Natural killer cell (primary cell): Measurements from ENCODE around the gene ZNF597. TPM values are rescaled to one million over a fixed set of nuclear protein-coding genes. Genes with fewer than 3 reads are reported as not detected.

Source experiments
- ATAC-seq, 3 donors: fragments of 150-1000 bp in 2 of 3; fragments of 200-7000 bp in 1 of 3; cut with Tn5 transposase; 1 replicate in 1 of 3; 2 replicates in 2 of 3; pipeline ENCODE4 v1.10.0; 2021; ENCODE audit warnings: mild to moderate bottlenecking in 2 of 3, moderate library complexity in 2 of 3
- DNase-seq, 2 donors: peaks; one replicate each; pipeline versions ENCODE4 v3.0.0 to v3.0.0-alpha.2; 2013 to 2021; ENCODE audit warnings: mixed read lengths in 1 of 2
- H3K27ac ChIP-seq: one replicate; pipeline ENCODE4 v1.5.1; 2013; ENCODE audit warnings: mild to moderate bottlenecking, low read length
- H3K27me3 ChIP-seq: one replicate; pipeline ENCODE4 v1.6.1; 2013; ENCODE audit warnings: low read length; ENCODE audit not compliant: control insufficient read depth, insufficient read depth
- H3K36me3 ChIP-seq: one replicate; pipeline ENCODE4 v1.6.1; 2013; ENCODE audit warnings: low read length; ENCODE audit not compliant: control insufficient read depth, insufficient read depth
- H3K4me1 ChIP-seq: one replicate; pipeline ENCODE4 v1.6.1; 2013; ENCODE audit warnings: low read length; ENCODE audit not compliant: control insufficient read depth, insufficient read depth
- H3K4me3 ChIP-seq: one replicate; pipeline ENCODE4 v1.5.1; 2013; ENCODE audit warnings: low read length
- H3K9me3 ChIP-seq: one replicate; pipeline ENCODE4 v1.6.1; 2013; ENCODE audit warnings: low read length; ENCODE audit not compliant: control insufficient read depth, insufficient read depth
- H3K27ac Mint-ChIP-seq, 2 donors: one replicate each; pipeline ENCODE4 v1.8.0; 2022; ENCODE audit warnings: mild to moderate bottlenecking in 2 of 2, mixed read lengths in 2 of 2, moderate library complexity in 1 of 2
- H3K27me3 Mint-ChIP-seq, 2 donors: one replicate each; pipeline ENCODE4 v1.8.0; 2022; ENCODE audit warnings: low read depth in 2 of 2, mixed read lengths in 2 of 2
- H3K36me3 Mint-ChIP-seq: one replicate; pipeline ENCODE4 v1.8.0; 2022; ENCODE audit warnings: mixed read lengths
- H3K4me1 Mint-ChIP-seq, 2 donors: one replicate each; pipeline ENCODE4 v1.8.0; 2022; ENCODE audit warnings: mixed read lengths in 2 of 2
- H3K4me3 Mint-ChIP-seq: one replicate; pipeline ENCODE4 v1.8.0; 2022; ENCODE audit warnings: mild to moderate bottlenecking, moderate library complexity, mixed read lengths
- H3K9me3 Mint-ChIP-seq, 2 donors: one replicate each; pipeline ENCODE4 v1.8.0; 2022; ENCODE audit warnings: mixed read lengths in 2 of 2
- WGBS: methylation state at CpG from one replicate; pipeline ENCODE4 v1.1.7; 2013; ENCODE audit warnings: missing lambda C conversion rate; ENCODE audit not compliant: insufficient coverage; 5-methylcytosine and 5-hydroxymethylcytosine counted together
- intact Hi-C: fragments of 100-400 bp; cut with micrococcal nuclease; formaldehyde crosslinking; loops from one replicate; pipeline ENCODE4 v1.14.2; 2022
- total RNA-seq, 4 donors: library from RNA; stranded (reverse); fragments of 120-200 nt in 1 of 4; gene quantifications; one replicate each; pipeline versions ENCODE4 v1.2.3 to v1.2.4, GENCODE V29; 2013 to 2022
- TF ChIP-seq, protein P1 (sequence below): fragments of 200-600 bp; IDR thresholded peaks from one replicate; pipeline ENCODE4 v1.8.0; 2022; ENCODE audit warnings: antibody characterized with exemption

ZNF597 gene
- total RNA-seq, 3 donors from 2014 or later (not counting 1 experiment from before 2014, with no cell fraction given): 1.8 to 3.5 (median 2.8) TPM

DNA sequence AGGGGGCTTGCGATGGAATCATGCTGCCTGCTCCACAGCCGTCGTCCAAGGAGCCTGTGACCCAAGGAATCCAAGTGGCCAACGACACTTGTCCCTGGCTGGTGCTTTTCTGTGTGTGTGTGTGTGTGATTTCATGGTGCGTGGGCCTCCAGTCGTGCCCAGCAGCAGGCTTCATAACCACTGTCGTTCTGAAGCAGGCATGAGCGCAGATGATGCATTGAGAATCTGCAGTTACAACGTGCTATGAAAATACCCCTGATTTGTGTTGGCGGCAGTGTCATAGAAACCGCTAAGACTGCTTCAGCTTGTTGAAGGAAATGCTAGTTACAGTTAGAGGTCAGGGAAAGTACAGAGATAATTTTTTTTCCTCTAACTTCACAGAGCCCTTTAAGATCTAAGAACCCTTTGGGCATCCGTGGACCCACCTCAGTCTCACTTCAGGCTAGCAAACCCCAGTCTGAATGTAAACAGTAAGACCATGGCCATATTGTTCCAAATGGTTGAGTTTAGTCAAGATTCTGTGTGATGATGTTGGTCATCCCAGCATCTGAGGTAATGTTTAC lies 36.4 kb upstream of the ZNF597 start:
- no peaks in the 10 kb centered on the region for H3K9me3 ChIP-seq
- no peaks in the 10 kb centered on the region for H3K27me3 ChIP-seq
- H3K9me3 Mint-ChIP-seq: no peaks in the 10 kb centered on the region
- H3K4me1 Mint-ChIP-seq: peaks cover 0 to 43% of the 10 kb centered on the region in 2 donors
- no peak overlapping the region for H3K27ac Mint-ChIP-seq
- peaks cover 4% of the 10 kb centered on the region for H3K4me1 ChIP-seq
- no peak overlapping the region for H3K4me3 Mint-ChIP-seq
- intact Hi-C loops: no loop called here
- H3K27ac ChIP-seq: no peak overlapping the region
- DNase-seq (peak in 1 of 2 donors; percentile 44), ATAC-seq (no peak)
- WGBS: 89% methylated on average over 10 of the region's 12 CpGs
- TF ChIP-seq, protein P1, sequence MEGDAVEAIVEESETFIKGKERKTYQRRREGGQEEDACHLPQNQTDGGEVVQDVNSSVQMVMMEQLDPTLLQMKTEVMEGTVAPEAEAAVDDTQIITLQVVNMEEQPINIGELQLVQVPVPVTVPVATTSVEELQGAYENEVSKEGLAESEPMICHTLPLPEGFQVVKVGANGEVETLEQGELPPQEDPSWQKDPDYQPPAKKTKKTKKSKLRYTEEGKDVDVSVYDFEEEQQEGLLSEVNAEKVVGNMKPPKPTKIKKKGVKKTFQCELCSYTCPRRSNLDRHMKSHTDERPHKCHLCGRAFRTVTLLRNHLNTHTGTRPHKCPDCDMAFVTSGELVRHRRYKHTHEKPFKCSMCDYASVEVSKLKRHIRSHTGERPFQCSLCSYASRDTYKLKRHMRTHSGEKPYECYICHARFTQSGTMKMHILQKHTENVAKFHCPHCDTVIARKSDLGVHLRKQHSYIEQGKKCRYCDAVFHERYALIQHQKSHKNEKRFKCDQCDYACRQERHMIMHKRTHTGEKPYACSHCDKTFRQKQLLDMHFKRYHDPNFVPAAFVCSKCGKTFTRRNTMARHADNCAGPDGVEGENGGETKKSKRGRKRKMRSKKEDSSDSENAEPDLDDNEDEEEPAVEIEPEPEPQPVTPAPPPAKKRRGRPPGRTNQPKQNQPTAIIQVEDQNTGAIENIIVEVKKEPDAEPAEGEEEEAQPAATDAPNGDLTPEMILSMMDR: no peak
- no peaks in the 10 kb centered on the region for H3K36me3 Mint-ChIP-seq
- H3K36me3 ChIP-seq: peaks cover 47% of the 10 kb centered on the region
- H3K27me3 Mint-ChIP-seq: no peaks in the 10 kb centered on the region
- H3K4me3 ChIP-seq: no peak overlapping the region

DNA sequence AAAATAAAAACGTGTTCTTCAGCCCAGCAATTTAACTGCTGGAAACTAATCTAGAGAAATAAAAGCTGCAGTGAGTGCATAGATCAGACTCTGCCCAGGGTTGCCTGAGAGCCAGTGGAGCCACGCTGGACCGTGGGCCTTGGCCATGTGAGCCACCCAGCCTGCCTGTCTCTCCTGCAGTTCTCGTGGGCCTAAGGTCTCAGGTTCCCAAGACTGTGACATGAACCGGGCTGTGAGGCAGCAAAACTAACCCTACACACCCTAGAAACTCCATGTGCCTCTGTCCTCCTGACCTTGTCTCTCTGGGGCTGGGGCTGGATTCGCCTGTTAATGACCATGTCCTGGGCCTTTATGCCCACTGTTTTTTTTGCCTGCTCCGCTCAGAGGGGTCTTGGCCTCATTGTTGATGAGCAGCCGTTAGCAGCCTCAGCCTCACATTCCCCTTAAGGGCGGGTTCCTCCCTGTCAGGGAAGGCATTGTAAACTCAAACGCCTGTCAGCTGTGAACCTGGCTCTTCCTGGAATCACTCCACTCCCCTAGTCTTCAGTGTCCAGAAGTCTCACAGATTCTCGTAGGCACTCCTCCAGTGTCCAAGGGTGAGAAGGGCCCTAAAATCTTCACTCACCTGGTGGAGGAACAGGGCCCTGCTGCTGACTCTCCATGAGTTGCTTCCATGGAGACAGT lies 35.1 kb upstream of the ZNF597 start:
- Mint-ChIP-seq H3K27me3 (no peaks in the 10 kb centered on the region), H3K27ac (no peak overlapping the region), H3K4me3 (no peak overlapping the region), H3K4me1 (peaks cover 2 to 44% of the 10 kb centered on the region in 2 donors), H3K36me3 (no peaks in the 10 kb centered on the region), H3K9me3 (no peaks in the 10 kb centered on the region)
- ATAC-seq (no peak), DNase-seq (no peak)
- WGBS: 93% methylated on average over 11 of the region's 11 CpGs
- TF ChIP-seq, protein P1: no peak
- H3K4me3 ChIP-seq: no peak overlapping the region
- H3K27me3 ChIP-seq: no peaks in the 10 kb centered on the region
- peaks cover 4% of the 10 kb centered on the region for H3K4me1 ChIP-seq
- intact Hi-C loops: no loop called here
- no peaks in the 10 kb centered on the region for H3K9me3 ChIP-seq
- peaks cover 33% of the 10 kb centered on the region for H3K36me3 ChIP-seq
- H3K27ac ChIP-seq: no peak overlapping the region

DNA sequence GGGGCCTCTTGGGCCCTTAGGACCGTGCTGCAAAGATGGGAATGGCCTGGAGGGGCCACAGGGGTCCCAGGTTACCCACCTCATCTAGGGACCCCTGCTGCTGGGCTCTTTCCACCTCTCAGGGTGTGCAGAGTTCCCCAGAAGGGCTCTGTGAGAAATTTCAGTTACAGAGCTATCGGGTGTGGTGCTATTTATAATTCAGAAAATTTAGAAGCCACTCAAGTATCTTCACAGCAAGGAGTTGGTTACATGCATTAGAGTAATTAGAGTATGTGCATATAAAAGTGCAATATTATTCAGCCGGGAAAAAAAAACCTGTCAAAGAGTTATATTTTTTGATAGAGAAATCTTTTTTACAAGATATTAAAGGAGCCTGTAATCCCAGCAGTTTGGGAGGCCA lies 33.1 kb upstream of the ZNF597 start:
- TF ChIP-seq, protein P1: no peak

More for the DNA sequence above, 33.1 kb upstream of the ZNF597 start:
- H3K4me1 Mint-ChIP-seq: peaks cover 12 to 45% of the 10 kb centered on the region in 2 donors
- peaks cover 16% of the 10 kb centered on the region for H3K36me3 ChIP-seq
- no peaks in the 10 kb centered on the region for H3K36me3 Mint-ChIP-seq
- H3K4me3 Mint-ChIP-seq: no peak overlapping the region
- WGBS: 88% methylated on average over 1 of the region's 3 CpGs
- DNase-seq (no peak), ATAC-seq (no peak)
- no peak overlapping the region for H3K4me3 ChIP-seq
- H3K27me3 Mint-ChIP-seq: no peaks in the 10 kb centered on the region
- no peak overlapping the region for H3K27ac ChIP-seq
- H3K4me1 ChIP-seq: peaks cover 4% of the 10 kb centered on the region
- no peaks in the 10 kb centered on the region for H3K9me3 Mint-ChIP-seq
- intact Hi-C loops: no loop called here
- no peaks in the 10 kb centered on the region for H3K27me3 ChIP-seq
- no peaks in the 10 kb centered on the region for H3K9me3 ChIP-seq
- peak overlapping the region; percentile 48 to 60 for H3K27ac Mint-ChIP-seq
